Mammary epithelial cell (primary cell): Measurements from ENCODE around the gene CLEC16A.

Experiments used
- EZH2 ChIP-seq: IDR thresholded peaks from 2 replicates; pipeline ENCODE4 v1.6.1; 2012; ENCODE audit warnings: low read length, inconsistent platforms, borderline replicate concordance
- TF ChIP-seq, protein P1 (sequence below), 2 donors: IDR thresholded peaks in 1 of 2; conservative IDR thresholded peaks in 1 of 2; 2 replicates each; pipeline ENCODE4 v1.5.1; 2011 to 2012; ENCODE audit warnings: inconsistent platforms in 2 of 2, low read length in 2 of 2, mild to moderate bottlenecking in 2 of 2, control low read depth in 1 of 2, low read depth in 1 of 2; ENCODE audit not compliant: insufficient read depth in 1 of 2; ENCODE audit errors: extremely low read depth in 1 of 2

GRCh38 chr16:10931977-10932632 lies 12.3 kb upstream of the CLEC16A start:
- TF ChIP-seq, protein P1, sequence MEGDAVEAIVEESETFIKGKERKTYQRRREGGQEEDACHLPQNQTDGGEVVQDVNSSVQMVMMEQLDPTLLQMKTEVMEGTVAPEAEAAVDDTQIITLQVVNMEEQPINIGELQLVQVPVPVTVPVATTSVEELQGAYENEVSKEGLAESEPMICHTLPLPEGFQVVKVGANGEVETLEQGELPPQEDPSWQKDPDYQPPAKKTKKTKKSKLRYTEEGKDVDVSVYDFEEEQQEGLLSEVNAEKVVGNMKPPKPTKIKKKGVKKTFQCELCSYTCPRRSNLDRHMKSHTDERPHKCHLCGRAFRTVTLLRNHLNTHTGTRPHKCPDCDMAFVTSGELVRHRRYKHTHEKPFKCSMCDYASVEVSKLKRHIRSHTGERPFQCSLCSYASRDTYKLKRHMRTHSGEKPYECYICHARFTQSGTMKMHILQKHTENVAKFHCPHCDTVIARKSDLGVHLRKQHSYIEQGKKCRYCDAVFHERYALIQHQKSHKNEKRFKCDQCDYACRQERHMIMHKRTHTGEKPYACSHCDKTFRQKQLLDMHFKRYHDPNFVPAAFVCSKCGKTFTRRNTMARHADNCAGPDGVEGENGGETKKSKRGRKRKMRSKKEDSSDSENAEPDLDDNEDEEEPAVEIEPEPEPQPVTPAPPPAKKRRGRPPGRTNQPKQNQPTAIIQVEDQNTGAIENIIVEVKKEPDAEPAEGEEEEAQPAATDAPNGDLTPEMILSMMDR (conservative IDR thresholded peaks at IDR 0.05 in 1 of 2, IDR thresholded peaks at IDR 0.05 in 1 of 2; ENCODE audit: extremely low read depth in 1 of 2, insufficient read depth in 1 of 2, low read depth in 1 of 2, low read length in 2 of 2), result no peak
- no peak for TF ChIP-seq EZH2
